Ureter (tissue), 1 donor: Measurements from ENCODE around the gene ZBTB47. TPM values are rescaled to one million over a fixed set of nuclear protein-coding genes. Genes with fewer than 3 reads are reported as not detected.
A peak's percentile ranks its signal among the peaks of the same experiment; 100 is the strongest.

Experiments
- DNase-seq: peaks from one replicate; pipeline ENCODE4 v3.0.0-alpha.2; 2020; ENCODE audit warnings: low spot score
- total RNA-seq: library from RNA; stranded (reverse); gene quantifications from one replicate; pipeline ENCODE4 v1.2.4, GENCODE V29; 2023
- donor health status: DM: yes; HTN: yes; CAD: no.

The ZBTB47 gene
- total RNA-seq, 1 donor from 2014 or later = 32.1 TPM

DNA sequence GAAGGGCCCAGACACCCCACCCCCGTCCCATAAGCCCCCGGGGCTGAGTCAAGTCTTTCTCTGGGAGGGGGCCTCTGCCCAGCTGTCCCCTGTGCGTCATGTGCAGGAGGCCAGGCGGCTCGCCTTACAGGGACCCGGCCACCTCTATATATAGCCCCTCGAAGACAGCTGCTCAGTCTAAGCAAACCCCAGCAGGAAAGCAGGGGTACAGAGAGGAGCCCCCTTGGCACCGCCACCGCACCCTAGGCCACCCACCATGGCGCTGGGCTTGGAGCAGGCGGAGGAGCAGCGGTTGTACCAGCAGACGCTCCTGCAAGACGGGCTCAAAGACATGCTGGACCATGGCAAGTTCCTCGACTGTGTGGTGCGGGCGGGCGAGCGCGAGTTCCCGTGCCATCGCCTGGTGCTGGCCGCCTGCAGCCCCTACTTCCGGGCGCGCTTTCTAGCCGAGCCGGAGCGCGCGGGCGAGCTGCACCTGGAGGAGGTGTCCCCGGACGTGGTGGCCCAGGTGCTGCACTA is 31.9 kb downstream of the ZBTB47 start, which contains the start of gene KLHL40:
Gene KLHL40, plus strand, starts transcription at position 175 of the 519 bp plus-strand sequence. Its CDS starts 82 bp downstream, at position 257.
- no peak for DNase-seq

DNA sequence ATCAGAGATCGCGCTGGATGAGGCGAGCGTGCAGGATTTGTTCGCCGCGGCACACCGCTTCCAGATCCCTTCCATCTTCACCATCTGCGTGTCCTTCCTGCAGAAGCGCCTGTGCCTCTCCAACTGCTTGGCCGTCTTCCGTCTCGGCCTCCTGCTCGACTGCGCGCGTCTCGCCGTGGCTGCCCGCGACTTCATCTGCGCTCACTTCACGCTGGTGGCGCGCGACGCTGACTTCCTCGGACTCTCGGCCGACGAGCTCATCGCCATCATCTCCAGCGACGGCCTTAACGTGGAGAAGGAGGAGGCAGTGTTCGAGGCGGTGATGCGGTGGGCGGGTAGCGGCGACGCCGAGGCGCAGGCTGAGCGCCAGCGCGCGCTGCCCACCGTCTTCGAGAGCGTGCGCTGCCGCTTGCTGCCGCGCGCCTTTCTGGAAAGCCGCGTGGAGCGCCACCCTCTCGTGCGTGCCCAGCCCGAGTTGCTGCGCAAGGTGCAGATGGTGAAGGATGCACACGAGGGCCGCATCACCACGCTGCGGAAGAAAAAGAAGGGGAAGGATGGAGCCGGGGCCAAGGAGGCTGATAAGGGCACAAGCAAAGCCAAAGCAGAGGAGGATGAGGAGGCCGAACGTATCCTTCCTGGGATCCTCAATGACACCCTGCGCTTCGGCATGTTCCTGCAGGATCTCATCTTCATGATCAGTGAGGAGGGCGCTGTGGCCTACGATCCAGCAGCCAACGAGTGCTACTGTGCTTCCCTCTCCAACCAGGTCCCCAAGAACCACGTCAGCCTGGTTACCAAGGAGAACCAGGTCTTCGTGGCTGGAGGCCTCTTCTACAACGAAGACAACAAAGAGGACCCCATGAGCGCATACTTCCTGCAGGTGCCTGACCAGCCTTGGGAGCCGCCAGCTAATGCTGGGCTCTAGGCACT is 32.7 kb downstream of the ZBTB47 start:
- no peak for DNase-seq

DNA sequence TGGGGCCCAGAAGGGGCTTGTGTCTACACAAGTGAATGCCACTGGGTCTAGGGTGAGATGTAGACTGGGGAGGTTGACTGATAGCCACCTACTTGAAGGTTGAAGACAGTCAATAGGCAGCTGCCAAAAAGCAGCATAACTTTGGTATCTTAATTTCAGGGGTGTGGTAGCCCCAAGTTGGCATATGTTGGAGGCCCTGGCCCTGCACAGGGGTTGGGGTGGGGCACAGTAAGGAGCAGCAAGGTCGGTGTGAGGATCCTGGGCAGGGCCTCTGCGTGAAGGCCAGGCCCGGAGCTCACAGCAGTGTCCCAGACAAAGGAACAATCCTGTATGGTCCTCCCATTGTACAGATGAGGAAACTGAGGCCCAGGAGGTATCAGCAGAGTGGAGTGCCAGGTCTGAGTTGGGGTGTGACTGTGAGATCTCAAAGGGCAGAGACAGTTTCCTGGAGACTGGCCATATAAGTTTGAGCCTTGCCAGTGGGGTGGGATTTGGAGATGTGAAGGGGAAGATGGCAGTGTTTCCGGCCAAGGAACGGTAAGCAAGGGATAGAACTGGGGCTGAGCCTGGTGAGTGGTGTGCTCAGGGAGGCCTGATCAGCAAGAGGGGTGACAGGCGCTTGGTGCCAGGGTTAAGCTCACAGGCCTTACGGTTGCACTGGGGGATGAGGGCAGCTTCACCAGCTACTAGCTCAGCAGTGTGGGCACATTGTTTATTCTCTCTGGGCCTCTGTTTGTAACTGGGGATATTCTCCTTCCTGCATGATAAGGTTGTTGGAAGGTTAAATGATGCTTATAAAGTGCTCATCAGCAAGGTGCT is 33.5 kb downstream of the ZBTB47 start:
- no peak for DNase-seq

DNA sequence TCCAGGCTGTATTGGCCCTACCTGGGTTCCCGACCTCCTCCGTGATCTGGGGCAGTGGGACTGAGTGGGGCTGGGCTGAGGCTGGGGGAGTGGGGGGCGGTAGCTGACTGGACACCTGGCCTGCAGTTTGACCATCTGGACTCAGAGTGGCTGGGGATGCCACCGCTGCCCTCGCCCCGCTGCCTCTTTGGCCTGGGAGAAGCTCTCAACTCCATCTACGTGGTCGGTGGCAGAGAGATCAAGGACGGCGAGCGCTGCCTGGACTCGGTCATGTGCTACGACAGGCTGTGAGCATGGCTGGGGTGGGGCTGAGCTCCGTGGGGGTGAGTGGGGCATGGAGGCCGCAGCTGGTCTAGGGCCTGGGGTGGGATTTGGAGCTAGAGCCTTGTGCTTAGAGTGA is 34.5 kb downstream of the ZBTB47 start:
- DNase-seq = no peak

DNA sequence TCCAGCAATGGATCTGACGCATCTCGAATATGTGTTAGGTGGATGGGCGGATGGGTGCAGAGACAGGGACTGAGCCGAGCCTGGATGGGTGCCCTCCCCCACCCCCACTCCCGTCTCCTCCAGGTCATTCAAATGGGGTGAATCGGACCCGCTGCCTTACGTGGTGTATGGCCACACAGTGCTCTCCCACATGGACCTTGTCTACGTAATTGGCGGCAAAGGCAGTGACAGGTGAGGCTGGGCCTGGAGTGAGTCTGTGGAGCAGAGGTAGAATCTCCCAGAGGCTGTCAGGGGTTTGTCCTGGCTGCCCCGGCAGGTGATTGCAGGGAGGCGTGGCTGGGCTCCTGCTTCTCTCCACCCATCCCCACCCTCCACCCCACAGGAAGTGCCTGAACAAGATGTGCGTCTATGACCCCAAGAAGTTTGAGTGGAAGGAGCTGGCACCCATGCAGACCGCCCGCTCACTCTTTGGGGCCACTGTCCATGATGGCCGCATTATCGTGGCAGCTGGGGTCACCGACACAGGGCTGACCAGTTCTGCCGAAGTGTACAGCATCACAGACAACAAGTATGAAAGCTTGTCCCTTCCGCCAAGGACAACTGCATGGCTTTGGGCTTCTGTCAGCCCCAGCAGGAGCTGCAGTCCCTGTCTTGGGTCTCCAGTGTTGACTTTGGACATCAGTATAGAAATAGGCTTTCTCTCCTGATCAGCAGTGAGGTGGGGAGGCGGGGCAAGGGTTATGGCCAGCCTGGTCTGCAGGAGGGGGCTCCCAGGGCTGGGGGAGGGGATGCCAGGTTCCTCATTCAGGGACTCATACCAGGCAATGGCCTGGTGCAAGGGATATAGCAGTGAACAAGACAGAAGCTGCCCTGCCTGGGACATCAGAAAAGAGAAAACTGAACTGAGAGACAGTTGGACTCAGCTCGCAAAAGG is 35.3 kb downstream of the ZBTB47 start:
- DNase-seq = no peak

DNA sequence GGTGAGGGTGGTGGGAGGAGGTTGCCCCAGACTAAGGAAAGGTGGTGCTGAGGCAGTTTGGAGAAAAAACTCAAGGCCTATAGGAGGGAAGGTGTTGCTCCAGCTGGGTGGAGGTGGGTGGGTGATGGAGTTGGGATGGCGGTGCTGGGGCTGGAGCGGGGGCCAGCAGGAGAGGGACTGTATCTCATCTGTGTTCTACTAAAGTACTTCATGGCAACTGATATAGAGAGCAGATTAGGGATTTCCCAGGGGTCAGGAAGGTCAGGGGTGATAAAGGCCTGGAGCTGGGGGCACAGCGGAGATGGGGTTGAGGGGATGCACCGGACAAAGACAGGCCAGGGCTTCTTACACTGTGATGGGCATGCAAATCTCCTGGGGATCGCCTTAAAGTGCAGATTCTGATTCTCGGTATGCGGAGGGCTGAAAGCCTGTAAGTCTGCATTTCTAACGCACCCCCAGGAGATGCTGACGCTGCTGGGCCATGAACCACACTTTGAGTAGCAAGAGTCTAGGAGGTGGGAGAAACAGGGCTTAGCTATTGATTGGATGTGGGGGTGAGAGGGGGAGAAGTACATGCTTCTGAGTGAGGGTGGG is 36.0 kb downstream of the ZBTB47 start:
- DNase-seq = no peak

DNA sequence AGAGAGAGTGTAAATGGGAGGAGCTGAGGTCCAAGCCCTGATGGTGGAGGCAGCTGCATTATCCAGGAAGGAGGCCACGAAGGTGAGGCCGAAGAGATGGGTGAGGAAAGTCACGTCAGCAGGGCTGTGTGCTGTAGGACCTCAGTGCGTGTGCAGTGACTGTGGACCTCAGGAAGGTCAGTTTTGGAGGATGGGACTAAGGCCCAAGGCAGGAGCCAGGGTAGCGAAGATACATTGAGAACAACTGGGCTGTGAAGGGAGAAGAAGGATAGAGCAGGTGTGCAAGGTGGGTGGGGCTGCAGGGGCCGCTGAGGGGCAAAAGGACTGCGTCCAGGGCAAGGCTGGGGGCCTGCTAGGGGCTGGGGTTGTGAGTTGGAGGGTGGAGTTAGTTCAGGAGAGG is 36.7 kb downstream of the ZBTB47 start:
- DNase-seq = no peak

DNA sequence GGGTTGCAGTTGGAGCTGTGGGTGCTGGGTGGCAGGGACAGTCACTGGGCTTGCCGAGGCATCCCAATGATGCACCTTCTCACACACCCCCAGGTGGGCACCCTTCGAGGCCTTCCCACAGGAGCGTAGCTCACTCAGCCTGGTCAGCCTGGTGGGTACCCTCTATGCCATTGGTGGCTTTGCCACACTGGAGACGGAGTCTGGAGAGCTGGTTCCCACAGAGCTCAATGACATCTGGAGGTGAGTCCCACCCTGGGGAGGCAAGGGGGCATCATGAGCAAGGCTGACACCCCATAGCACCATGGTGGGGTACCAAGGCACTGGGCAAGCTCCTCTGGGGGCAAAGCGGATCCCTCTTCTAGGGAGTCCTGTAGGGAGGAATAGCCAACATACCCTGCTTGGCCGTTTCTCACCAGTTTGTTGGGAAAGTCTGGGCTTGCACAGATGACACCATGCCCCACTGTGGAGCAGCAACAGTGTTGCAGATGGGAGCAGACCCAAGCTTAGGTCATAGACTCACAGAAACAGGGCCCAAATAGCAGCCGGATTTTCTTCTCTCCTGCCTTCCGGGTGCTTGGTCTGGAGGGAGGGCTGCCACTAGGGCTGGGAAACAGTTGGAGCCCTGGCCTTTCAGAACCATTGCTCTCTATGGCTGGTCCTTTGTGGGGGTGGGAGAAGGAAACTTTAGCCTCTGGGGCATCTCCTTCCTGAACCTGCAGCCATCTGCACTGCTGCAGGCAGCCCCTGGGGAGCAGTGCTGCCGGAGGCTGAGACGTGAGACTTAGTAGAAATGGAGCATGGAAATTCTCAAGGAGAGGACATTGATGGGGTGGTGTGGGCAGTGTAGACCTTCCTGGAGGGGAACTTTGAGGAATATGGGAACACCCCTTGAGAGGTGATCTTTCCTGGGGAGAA is 37.5 kb downstream of the ZBTB47 start:
- DNase-seq = no peak

DNA sequence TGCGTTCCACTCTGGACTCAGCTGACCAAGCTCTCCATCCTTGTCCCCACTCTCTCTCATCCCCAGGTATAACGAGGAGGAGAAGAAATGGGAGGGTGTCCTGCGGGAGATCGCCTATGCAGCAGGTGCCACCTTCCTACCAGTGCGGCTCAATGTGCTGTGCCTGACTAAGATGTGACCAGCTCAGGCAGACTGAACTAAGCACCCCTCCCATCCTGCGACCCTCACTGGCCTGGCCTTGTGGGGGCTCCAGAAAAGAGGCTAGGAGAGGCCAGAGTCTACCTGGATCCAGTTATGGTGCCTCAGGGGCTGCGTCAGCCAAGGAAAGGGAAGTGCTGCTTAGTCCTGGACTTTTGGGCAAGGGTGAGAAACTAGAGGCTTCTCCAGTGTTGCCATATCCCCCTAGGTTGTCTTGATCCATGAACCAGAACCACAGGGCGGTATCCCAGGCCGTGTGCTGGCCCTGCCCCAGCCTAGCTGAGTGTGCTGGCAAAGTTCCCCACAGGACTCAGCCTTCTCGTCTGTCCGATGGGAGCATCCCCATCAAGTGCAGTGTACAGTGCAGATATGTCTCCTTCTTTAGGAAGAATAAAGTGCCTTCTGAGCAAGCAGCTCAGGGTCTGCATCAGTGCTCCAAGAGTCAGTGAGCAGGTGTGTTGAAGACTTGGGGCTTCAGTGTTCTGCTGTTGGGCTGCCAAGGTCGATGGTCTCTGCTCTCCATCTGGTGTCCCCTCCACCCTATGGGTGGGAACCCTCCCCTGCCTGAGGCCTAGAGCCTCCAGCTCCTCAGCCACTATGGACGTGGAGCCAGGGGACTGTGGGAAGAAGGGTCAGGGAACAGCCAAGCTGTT is 38.5 kb downstream of the ZBTB47 start:
- no peak for DNase-seq

DNA sequence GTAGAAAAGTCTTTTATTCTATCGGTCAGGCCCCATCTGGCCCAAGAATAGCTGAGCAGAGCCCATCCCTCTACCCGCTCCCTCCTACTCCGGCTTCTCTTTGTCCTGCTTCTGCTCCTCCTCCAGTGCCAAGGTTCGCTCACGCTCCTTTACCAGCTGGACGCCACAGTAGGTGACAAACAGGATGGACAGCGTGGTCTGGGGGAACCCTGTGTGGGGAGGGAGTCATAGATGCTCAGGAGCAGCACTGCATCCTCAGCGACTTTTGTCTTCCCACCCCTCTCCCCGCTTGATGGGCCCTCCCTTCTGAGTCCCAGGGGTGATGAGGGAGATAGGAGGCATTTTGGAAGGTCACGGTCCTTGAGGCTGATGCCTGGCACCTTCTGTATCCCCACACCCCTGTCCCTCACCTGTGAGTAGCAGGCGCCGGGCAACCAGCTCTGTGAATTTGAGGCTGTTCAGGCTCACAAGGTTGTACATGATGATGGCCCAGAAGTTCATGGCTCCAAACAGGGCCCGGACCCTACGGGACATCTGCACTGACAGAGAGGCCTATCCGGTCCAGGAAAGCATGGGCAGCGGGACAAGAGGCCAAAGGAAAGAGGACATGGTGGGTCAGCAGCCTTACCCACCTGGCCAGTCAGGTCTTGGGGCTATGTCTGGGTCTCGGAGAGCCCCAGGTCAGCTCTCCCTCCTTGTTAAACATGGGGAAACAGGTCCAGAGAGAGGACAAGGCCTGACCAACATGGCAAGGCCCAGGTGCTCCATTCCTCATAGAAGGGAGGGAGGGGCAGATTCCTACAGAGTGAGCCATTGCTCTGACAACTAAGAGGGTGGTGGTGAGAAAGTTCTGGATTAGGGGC is 39.4 kb downstream of the ZBTB47 start:
- DNase-seq = no peak

DNA sequence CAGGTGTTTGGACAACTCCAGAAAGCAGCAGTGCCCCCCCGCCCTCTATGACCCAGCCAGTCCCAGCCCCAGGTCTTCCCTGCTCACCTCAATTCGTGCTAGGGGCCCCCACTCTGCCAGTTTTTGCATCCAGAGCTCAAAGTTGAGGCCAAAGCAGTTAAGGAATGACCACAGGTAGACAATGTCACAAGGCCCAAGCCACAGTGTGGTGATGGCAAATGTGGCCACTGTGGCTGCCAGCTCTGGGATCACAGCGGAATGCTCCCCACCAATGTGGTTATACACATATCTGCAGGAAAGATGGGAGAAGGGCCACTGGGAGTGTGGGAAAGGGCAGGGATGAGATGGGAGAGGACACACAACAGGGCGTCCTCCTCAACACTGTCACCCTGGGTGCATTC is 40.0 kb downstream of the ZBTB47 start:
- no peak for DNase-seq

DNA sequence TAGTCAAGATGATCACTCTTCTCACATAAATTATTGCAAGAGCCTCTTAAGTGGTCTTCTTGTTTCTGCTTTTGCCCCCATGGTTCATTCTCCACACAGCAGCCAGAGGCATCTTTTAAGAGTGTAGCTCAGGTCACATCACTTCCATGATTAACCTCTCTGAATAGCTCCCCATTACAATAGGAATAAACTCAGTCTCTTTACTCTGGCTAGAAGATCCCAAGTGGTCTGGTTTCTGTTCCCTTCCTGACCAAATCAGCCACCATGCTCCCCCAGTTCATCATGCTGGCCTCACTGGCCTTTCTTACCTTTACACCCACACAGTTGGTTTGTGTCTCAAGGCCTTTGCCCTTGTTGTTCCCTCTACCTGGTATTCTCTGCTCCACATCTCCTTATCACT is 40.9 kb downstream of the ZBTB47 start:
- DNase-seq = no peak

DNA sequence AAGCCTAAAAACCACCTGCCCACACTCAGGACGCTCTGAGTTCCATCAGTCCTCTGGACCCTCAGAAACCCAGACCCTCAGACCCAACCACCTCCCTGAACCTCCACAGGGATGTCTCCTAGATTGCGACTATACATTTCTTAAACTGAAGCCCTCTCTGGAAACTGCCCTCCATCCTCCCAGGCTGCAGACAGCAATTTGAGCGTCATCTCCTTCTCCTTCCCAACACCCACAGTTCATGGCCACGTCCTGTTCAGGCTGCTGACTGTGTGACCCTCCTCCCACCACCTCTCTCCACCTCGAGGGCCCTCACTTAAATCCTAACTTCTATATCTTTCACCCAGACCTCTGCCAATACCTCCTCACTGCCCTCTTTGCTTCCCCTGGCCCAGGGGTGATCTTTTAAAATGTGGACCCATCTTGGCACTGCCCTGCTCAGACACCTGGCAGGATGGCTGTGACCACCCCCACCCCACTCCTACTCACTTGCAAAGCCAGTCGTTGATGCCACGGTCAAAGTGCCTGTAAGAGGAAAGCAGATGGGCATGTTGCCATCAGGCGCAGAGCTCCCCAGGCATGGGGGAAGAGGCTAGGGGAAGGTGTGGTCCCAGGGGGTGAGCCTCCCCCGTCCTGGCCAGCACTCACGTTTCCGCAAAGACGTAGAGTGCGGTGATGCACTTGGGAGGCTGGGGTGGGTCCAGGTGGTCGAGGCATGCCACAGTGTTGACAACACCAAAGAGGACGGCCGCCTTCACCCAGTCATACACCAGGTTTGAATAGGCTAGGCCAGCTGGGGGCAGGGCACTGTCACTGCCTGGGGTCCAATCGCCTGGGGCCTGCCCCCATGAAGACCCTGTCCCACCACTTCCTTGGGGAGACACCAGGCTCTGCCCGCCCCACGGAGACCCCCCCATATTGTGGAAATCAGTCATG is 43.1 kb downstream of the ZBTB47 start:
- peak; percentile 32 for DNase-seq

DNA sequence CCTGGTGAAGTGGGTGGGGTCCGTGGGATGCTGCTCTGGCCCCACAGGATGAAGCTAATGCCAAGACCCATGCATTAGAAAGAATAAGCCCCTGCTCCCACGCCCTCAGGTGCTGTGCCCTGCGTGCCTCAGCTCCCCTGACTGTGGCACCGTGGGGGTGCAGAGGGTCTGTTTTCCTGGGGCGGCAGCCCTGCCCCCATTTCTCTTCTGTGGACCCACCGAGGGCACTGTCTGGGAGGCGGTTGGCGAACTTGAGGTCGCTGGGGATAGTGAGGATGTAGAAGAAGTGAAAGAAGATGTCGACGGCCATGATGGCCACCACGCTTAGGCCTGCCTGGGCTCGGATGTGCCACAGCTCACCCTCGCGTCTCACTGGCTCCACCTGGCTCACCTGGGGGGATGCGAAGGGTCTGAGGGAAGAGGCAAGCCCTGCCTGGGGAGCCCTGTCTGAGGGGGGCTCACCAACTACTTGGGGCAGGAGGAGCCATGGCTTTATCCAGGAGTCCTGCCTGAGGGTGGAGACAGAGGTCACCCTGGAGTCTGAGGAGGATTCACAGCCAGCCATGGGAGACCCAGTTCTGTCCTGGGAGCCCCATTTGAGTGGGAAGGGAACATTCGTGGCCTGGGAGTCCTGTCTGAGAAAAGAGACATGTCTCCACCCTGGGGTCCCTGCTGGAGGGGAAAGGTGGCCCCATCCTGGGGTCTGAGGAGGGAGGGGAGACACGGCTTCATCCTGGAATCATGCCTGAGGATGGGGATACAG is 44.0 kb downstream of the ZBTB47 start:
- peak; percentile 30 for DNase-seq

DNA sequence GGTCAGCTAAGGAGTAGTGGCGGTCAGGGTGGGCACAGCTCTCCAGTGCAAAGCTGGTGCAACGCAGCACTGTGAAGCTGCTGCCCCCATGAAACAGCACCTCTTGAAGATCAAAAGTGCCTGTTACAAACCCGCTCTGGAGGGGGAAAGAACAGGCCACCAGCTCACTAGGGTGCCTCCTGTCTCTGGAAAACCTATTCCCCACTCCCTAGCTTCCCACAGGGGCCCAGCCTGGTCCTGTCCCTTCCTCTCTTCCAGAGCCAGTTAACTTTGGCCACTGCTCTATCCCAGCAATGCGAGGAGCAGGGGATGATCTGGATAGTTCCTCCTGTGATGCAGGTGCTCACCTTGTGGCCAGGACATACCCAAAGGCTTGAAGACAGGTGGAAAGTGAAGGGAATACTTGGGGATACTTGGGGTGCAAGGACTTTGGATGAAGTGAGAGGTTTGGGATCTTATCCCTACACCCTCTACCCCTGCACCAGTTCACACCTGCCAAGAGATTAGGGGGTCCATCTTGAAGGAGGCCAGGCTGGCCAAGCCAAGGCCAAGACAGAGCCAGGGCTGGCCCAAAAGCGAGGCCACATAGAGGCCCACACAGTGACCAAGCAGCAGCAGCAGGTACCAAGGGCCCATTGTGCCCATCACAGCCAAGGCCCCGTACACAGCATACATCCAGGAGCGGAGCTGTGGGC is 44.9 kb downstream of the ZBTB47 start:
- no peak for DNase-seq

DNA sequence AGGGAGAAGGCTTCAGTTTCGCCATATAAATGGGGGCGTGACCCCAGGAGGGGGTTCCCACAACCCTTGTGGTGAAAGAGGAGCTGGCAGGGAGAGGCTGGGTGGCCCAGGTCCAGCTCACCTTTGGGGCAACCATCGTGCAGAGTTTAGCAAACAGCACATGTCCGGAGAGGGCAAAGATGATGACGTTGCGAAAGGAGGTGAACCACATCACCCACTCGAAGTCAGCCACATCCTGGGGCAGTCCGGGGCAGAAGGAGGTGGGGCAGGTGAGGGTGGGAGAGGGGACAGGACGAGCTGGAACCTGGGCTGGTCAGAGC is 45.4 kb downstream of the ZBTB47 start:
- DNase-seq = peak; percentile 41
